Pons (tissue), 1 donor: ENCODE results near the gene COMT.
A peak's percentile ranks its signal among the peaks of the same experiment; 100 is the strongest.

Source experiments
- DNase-seq: peaks from one replicate; pipeline ENCODE4 v3.0.0-alpha.2; 2016; ENCODE audit warnings: low spot score

COMT gene

GRCh38 chr22:20011123-20011992, 69.8 kb downstream of the COMT start:
- no peak for DNase-seq

GRCh38 chr22:20011993-20012740, 70.6 kb downstream of the COMT start:
- DNase-seq = no peak

DNA sequence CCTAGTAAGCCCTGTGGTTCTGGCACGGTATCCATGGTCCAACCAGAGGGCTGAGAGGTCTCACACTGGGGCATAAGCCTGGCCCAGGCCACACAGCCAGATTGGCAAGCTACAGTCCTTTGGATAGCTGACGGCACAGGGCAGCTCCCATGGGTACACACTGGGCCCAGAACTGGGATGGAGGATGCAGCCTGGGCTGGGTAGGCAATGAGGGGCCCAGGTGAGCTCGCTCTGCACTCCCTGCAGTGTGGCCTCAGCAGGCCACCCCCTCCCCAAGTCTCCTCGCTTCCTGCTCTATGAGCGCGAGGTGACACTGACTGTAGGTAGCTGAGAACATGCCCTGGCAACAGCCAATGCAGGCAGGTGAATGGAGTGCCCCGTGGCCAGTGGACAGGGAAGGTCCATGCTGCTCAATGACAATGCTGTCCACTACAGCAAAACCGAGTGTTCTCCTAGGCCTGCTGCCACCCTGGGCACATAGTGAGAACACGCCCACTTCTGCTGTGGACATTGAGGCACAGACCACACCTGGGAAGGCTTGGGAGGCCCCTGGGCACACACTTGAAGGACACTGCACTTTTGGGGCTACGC, 71.3 kb downstream of the COMT start:
- no peak for DNase-seq

DNA sequence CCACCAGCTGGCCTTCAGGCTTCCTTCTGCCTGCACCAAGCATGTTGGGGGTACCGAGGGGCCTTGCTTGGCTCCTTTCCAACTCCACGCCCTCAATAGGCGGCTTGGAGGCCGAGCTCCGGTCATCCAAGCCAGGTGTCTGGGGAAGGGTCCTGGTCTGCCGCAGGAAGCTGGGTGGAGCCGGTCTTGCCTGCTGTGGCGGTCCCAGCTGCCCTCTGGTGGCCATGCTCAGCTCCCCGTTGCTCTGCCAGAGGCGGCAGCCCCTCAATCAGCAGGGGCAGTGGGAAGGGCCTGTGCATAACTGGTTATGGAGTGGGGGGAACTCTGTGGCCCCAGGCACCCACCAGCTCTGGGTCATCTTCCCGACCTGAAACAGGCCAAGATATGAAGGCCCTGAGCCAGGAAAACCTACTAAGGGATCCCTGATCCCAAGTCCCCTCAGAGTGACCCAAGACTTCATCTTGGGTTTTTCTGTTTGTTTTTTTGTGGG, 71.9 kb downstream of the COMT start:
- DNase-seq = no peak

GRCh38 chr22:20014526-20015186, 73.1 kb downstream of the COMT start:
- DNase-seq = no peak

DNA sequence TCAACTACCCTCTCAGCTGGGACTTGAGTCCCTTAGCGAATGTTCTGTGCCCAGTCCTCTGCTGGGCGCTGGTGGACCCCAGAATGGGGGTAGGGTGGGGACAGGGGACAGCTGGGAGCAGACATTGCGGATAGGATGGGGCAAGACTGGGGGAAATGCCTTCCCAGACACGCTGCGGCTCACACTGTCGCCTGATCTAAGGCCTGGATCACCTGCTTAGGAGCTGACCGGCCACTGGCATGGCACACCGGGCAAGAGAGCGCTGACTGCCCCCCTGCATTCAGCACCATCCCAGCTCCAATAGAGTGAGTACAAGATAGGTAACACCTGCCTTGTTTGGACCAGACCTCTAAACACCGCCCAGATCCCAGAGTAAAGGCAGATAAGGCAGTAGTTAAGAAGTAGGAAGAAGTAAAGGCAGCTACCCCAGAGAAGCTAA, 73.6 kb downstream of the COMT start:
- no peak for DNase-seq

DNA sequence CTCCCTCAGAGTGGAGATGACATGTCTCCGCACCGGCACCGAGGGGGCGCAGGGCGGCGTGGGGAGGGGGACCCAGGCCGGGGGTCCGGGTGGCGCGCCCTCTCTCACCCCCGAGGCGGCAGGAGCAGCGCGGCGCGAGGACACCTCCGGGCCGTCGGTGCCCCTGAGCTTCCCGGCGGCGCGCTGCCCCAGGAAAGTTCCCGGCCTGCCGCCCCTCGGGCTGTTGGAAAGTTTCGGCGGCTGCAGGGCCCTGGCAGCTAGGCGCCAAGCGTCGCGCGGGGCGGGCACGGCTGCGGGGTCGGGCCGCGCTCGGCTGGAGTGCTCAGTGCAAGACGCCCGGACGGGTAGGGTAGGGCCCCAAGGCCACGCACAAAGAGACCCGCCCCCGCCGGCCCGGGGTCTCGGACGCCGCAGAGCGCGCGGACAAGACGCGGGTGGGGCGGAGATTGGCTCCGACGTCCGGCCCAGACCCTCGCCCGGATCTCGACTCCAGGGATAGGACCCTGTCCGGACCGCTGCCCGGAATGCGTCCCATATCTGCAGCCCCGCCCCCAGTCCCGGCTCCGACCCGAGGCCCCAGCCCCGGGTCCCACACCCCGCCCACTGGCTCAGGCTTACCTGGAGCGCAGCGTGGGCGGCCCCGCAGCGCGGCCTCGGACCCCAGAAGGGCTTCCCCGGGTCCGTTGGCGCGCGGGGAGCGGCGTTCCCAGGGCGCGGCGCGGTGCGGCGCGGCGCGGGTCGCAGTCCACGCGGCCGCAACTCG, 74.6 kb downstream of the COMT start:
- DNase-seq = no peak

GRCh38 chr22:20016734-20017621, 75.4 kb downstream of the COMT start, which contains the start of gene ARVCF:
ARVCF (minus strand) TSS chr22:20016823; CDS start chr22:19990794, 26,029 bp downstream.
- peak; percentile 79 for DNase-seq

DNA sequence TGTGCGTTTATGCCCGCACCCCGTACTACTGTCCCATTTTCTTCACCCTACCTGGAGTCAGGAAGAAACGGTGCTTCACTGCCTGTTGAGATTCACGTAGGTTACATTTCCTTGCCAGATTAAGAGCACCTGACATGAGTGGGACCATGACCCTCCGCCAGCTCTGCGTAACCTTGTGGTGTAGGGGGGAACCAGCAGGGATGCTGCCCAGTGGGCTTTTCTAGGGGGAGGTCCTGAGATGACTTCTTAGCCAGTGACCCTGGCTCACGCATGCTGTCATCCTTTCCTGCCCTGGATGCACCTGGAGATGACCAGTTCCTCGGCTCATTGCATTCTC, 76.0 kb downstream of the COMT start:
- DNase-seq = no peak

DNA sequence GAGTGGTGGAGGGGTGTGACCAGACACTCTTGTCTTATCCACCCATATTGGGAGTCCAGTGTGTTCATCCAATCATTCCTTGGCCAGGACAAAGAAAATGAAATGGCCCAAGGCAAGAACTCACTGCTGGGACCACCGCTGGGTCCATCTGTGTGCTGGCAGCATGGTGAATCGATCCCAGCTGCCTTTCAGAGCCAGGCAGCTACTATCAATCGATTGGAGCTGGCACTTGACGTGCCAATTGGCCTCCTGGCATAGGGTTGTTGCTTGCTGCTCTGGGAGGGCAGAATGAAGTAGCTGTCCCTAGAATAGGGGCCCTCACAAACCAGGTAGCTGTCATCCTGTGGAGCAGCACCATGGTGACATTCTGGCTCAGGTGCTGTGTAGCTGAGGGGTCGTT, 76.4 kb downstream of the COMT start:
- no peak for DNase-seq
